IMR-90 (cell line): ENCODE measurements around the gene LEPR. TPM values are rescaled to one million over a fixed set of nuclear protein-coding genes. Genes with fewer than 3 reads are reported as not detected.

Experiments used
- ATAC-seq: fragments of 200-7000 bp; cut with Tn5 transposase; 2 replicates; pipeline ENCODE4 v1.9.1; 2020; ENCODE audit warnings: low read depth, mild to moderate bottlenecking, moderate library complexity
- BruUV-seq: library from RNA; stranded (reverse); fragments of 400-500 nt; replicated peaks from 2 replicates; lab custom pipeline; 2021; lab: Mats Ljungman, UMichigan
- CTCF ChIA-PET: fragments of 300-600 bp; formaldehyde crosslinking; extraction: SDS; loops from one replicate; lab custom pipeline; 2021; ENCODE audit warnings: antibody characterized with exemption; lab: Yijun Ruan, JAX
- POLR2A ChIA-PET: fragments of 300-600 bp; sonication (Branson Sonifier 250); formaldehyde crosslinking; loops from one replicate; lab custom pipeline; 2022; ENCODE audit warnings: antibody characterized with exemption; ENCODE audit not compliant: unreplicated experiment; lab: Charles Lee
- DNase-seq: peaks from one replicate; pipeline ENCODE4 v3.0.0; 2013
- H2AFZ ChIP-seq: replicated peaks from 2 replicates; pipeline ENCODE3; 2013; ENCODE audit warnings: low read length, mild to moderate bottlenecking; ENCODE audit not compliant: poor library complexity
- H2AK5ac ChIP-seq: 2 replicates; pipeline ENCODE4 v1.6.1; 2013; ENCODE audit warnings: low read depth, low read length, inconsistent platforms
- H2AK9ac ChIP-seq: replicated peaks from 2 replicates; pipeline ENCODE3; 2013; ENCODE audit warnings: mild to moderate bottlenecking, low read depth, low read length, moderate library complexity; ENCODE audit not compliant: poor library complexity
- H2BK120ac ChIP-seq: 2 replicates; pipeline ENCODE4 v1.6.1; 2013; ENCODE audit warnings: low read depth, low read length, inconsistent platforms
- H2BK15ac ChIP-seq: 3 replicates; pipeline ENCODE4 v1.6.1; 2013; ENCODE audit warnings: low read depth, low read length, inconsistent platforms
- H2BK20ac ChIP-seq: 2 replicates; pipeline ENCODE4 v1.6.1; 2013; ENCODE audit warnings: low read depth, mild to moderate bottlenecking, inconsistent platforms, low read length, moderate library complexity
- H2BK5ac ChIP-seq: 2 replicates; pipeline ENCODE4 v1.6.1; 2013; ENCODE audit warnings: mild to moderate bottlenecking, low read depth, low read length, inconsistent platforms; ENCODE audit not compliant: poor library complexity, severe bottlenecking
- H3K14ac ChIP-seq: replicated peaks from 2 replicates; pipeline ENCODE4 v1.6.1; 2013; ENCODE audit warnings: low read depth, low read length, inconsistent platforms
- H3K18ac ChIP-seq: 2 replicates; pipeline ENCODE4 v1.6.1; 2013; ENCODE audit warnings: low read depth, low read length, control low read depth
- H3K23ac ChIP-seq: 2 replicates; pipeline ENCODE4 v1.6.1; 2013; ENCODE audit warnings: low read depth, low read length, inconsistent platforms
- H3K27ac ChIP-seq: 2 replicates; pipeline ENCODE4 v1.5.1; 2013; ENCODE audit warnings: mild to moderate bottlenecking, control low read depth, low read length; ENCODE audit not compliant: insufficient read depth
- H3K27me3 ChIP-seq: 2 replicates; pipeline ENCODE4 v1.6.1; 2013; ENCODE audit warnings: low read length; ENCODE audit not compliant: control insufficient read depth, insufficient read depth
- H3K36me3 ChIP-seq: 2 replicates; pipeline ENCODE4 v1.6.1; 2013; ENCODE audit warnings: low read length, mixed read lengths; ENCODE audit not compliant: control insufficient read depth, insufficient read depth
- H3K4ac ChIP-seq: 2 replicates; pipeline ENCODE4 v1.6.1; 2013; ENCODE audit warnings: low read depth, low read length, inconsistent platforms
- H3K4me1 ChIP-seq: 2 replicates; pipeline ENCODE4 v1.6.1; 2013; ENCODE audit warnings: low read length, mixed read lengths; ENCODE audit not compliant: control insufficient read depth, insufficient read depth
- H3K4me2 ChIP-seq: 2 replicates; pipeline ENCODE4 v1.6.1; 2013; ENCODE audit warnings: low read depth, mild to moderate bottlenecking, control low read depth, low read length, moderate library complexity
- H3K4me3 ChIP-seq: 2 replicates; pipeline ENCODE4 v1.5.1; 2013; ENCODE audit warnings: low read depth, mild to moderate bottlenecking, control low read depth, low read length, moderate library complexity; ENCODE audit not compliant: insufficient read depth
- H3K56ac ChIP-seq: 2 replicates; pipeline ENCODE4 v1.6.1; 2013; ENCODE audit warnings: low read length, inconsistent platforms; ENCODE audit not compliant: insufficient read depth; ENCODE audit errors: extremely low read depth
- H3K79me1 ChIP-seq, 2 experiments: 2 replicates each; pipeline ENCODE4 v1.6.1; 2013; ENCODE audit warnings: low read length in 2 of 2, inconsistent platforms in 1 of 2, low read depth in 1 of 2
- H3K9ac ChIP-seq: 2 replicates; pipeline ENCODE4 v1.6.1; 2013; ENCODE audit warnings: low read depth, low read length, control low read depth
- H3K9me1 ChIP-seq: 2 replicates; pipeline ENCODE4 v1.6.1; 2013; ENCODE audit warnings: low read length, inconsistent platforms; ENCODE audit not compliant: insufficient read depth
- H3K9me3 ChIP-seq: 2 replicates; pipeline ENCODE4 v1.6.1; 2013; ENCODE audit warnings: low read length; ENCODE audit not compliant: control insufficient read depth, insufficient read depth
- H4K20me1 ChIP-seq: 2 replicates; pipeline ENCODE4 v1.6.1; 2013; ENCODE audit warnings: low read length, inconsistent platforms; ENCODE audit not compliant: insufficient read depth
- H4K5ac ChIP-seq: 2 replicates; pipeline ENCODE4 v1.6.1; 2013; ENCODE audit warnings: mild to moderate bottlenecking, low read depth, low read length, control low read depth
- H4K8ac ChIP-seq, 2 experiments: 2 replicates each; pipeline ENCODE4 v1.6.1; 2013; ENCODE audit warnings: low read depth in 2 of 2, low read length in 2 of 2, control low read depth in 1 of 2, inconsistent platforms in 1 of 2
- H4K91ac ChIP-seq: 2 replicates; pipeline ENCODE4 v1.6.1; 2013; ENCODE audit warnings: low read depth, low read length, inconsistent platforms; ENCODE audit not compliant: insufficient read depth
- BHLHE40 ChIP-seq: fragments of 150-350 bp; IDR thresholded peaks from 2 replicates; pipeline ENCODE4 v1.6.1; 2016; ENCODE audit warnings: mild to moderate bottlenecking, low read depth, low read length
- CEBPB ChIP-seq: IDR thresholded peaks from 2 replicates; pipeline ENCODE4 v1.6.1; 2012; ENCODE audit warnings: low read depth, low read length, improper control_type of control experiment
- CHD1 ChIP-seq: IDR thresholded peaks from 2 replicates; pipeline ENCODE4 v1.6.1; 2012; ENCODE audit warnings: low read depth, low read length, improper control_type of control experiment
- FOS ChIP-seq: fragments of 150-350 bp; IDR thresholded peaks from 2 replicates; pipeline ENCODE4 v1.6.1; 2016; ENCODE audit warnings: low read depth, low read length
- MAFK ChIP-seq: IDR thresholded peaks from 2 replicates; pipeline ENCODE4 v1.6.1; 2012; ENCODE audit warnings: low read depth, low read length, improper control_type of control experiment
- MAZ ChIP-seq: IDR thresholded peaks from 2 replicates; pipeline ENCODE4 v1.6.1; 2012; ENCODE audit warnings: low read depth, mild to moderate bottlenecking, low read length, improper control_type of control experiment, moderate library complexity, borderline replicate concordance
- MXI1 ChIP-seq: IDR thresholded peaks from 2 replicates; pipeline ENCODE4 v1.6.1; 2012; ENCODE audit warnings: low read depth, mild to moderate bottlenecking, low read length, moderate library complexity, borderline replicate concordance
- NFE2L2 ChIP-seq: fragments of 150-350 bp; IDR thresholded peaks from 2 replicates; pipeline ENCODE4 v1.6.1; 2016; ENCODE audit warnings: low read depth, mild to moderate bottlenecking, low read length
- POLR2A ChIP-seq: IDR thresholded peaks from 2 replicates; pipeline ENCODE4 v1.6.1; 2012; ENCODE audit warnings: mild to moderate bottlenecking, low read depth, low read length
- RAD21 ChIP-seq: IDR thresholded peaks from 2 replicates; pipeline ENCODE4 v1.6.1; 2012; ENCODE audit warnings: low read length, improper control_type of control experiment
- RCOR1 ChIP-seq: IDR thresholded peaks from 2 replicates; pipeline ENCODE4 v1.6.1; 2012; ENCODE audit warnings: mild to moderate bottlenecking, low read length, improper control_type of control experiment; ENCODE audit not compliant: insufficient replicate concordance
- RFX5 ChIP-seq: IDR thresholded peaks from 2 replicates; pipeline ENCODE4 v1.8.0; 2012; ENCODE audit warnings: low read depth, mild to moderate bottlenecking, low read length, moderate library complexity
- SMC3 ChIP-seq: fragments of 150-350 bp; IDR thresholded peaks from 2 replicates; pipeline ENCODE4 v1.6.1; 2016; ENCODE audit warnings: low read depth, mild to moderate bottlenecking, antibody characterized with exemption, low read length, moderate library complexity
- USF2 ChIP-seq: fragments of 150-350 bp; IDR thresholded peaks from 2 replicates; pipeline ENCODE4 v1.6.1; 2017; ENCODE audit warnings: mild to moderate bottlenecking, antibody characterized with exemption, low read length, low read depth
- WGBS, 2 experiments: methylation state at CpG; one replicate each; pipeline versions ENCODE4 v1.1.5 to v1.1.7; 2013; ENCODE audit warnings: missing lambda C conversion rate in 2 of 2; ENCODE audit not compliant: insufficient read length in 1 of 2; ENCODE audit errors: extremely low coverage in 2 of 2; 5-methylcytosine and 5-hydroxymethylcytosine counted together
- dilution Hi-C: fragments of 300-500 bp; cut with HindIII; formaldehyde crosslinking; loops from one replicate; pipeline ENCODE4 v1.14.3; 2018; ENCODE audit warnings: low sequenced_read_pairs; ENCODE audit not compliant: unreplicated experiment
- in situ Hi-C: fragments of 300-500 bp; cut with MboI; formaldehyde crosslinking; loops from 3 replicates; pipeline ENCODE4 v1.14.3; 2019; ENCODE audit warnings: low sequenced_read_pairs, inconsistent platforms, mixed read lengths
- intact Hi-C: fragments of 100-400 bp; cut with micrococcal nuclease; formaldehyde crosslinking; loops from 2 replicates; pipeline ENCODE4 v1.10.0; 2022
- polyA plus RNA-seq, 3 experiments: library from polyadenylated mRNA; depleted of rRNA; stranded (reverse); fragments of >200 nt; gene quantifications; 2 replicates each; pipeline ENCODE4 v1.2.3, GENCODE V29; 2012; ENCODE audit warnings: low replicate concordance in 1 of 3
- total RNA-seq: library from RNA; depleted of rRNA; stranded (reverse); fragments of >200 nt; gene quantifications from 2 replicates; pipeline ENCODE4 v1.2.3, GENCODE V29; 2012
- TF ChIP-seq, protein P1 (sequence below): conservative IDR thresholded peaks from 2 replicates; pipeline ENCODE4 v1.5.1; 2012; ENCODE audit warnings: mild to moderate bottlenecking, low read depth, low read length, improper control_type of control experiment
- TF ChIP-seq, protein P2 (sequence below): fragments of 150-350 bp; IDR thresholded peaks from 2 replicates; pipeline ENCODE4 v1.6.1; 2016; ENCODE audit warnings: low read depth, mild to moderate bottlenecking, low read length, moderate library complexity, borderline replicate concordance

Gene LEPR
- total and polyA plus RNA-seq, 2 of the 4 experiments (the other 2 are of a cell fraction) = 2.1 to 8.8 TPM

DNA sequence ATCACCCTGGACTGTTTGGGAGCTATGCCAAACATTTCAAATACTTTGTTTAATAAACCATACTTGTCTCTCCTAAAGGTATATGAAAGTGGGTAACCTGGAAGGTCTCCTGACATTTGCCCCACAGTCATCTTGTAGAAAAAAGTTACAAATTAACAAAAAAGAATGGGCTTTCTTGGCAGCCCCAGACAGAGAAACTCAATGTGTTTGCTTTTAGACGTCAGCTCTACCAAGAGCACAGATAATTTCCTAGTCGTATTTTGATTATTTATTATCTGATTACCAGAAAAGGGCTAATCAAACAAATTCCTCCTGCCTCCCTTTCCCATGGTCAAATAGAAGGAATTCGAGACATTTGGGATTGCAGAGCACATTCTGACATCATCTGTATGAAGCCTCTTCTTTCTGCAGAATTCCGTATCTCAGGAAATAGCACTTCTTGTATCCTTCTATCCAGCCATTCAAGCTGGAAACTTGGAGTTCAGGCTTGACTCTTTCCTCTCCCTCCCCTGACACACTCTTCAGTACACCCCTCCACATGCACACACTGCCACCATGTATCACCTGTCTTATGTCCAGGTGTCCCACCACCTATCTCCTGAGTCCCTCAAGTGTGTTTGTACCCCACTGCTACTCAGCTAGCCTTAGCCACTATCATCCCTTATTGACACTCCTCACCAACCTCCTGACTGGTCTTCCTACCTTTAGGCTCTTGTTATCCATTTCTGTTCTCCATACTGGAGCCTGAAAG lies 42.8 kb upstream of the LEPR start:
- DNase-seq (no peak), ATAC-seq (no peak)
- H4K8ac ChIP-seq = no peak overlapping the region
- no peak overlapping the region for H3K4ac ChIP-seq
- no peak overlapping the region for H3K14ac ChIP-seq
- H2AK9ac ChIP-seq = no peak overlapping the region
- H3K23ac ChIP-seq = no peak overlapping the region
- H3K9me3 ChIP-seq = no peaks in the 10 kb centered on the region
- intact Hi-C loops (no loop called here), dilution Hi-C loops (no loop called here), in situ Hi-C loops (no loop called here)
- H3K79me1 ChIP-seq = no peaks in the 10 kb centered on the region
- no peak overlapping the region for H2AK5ac ChIP-seq
- TF ChIP-seq, protein P1, sequence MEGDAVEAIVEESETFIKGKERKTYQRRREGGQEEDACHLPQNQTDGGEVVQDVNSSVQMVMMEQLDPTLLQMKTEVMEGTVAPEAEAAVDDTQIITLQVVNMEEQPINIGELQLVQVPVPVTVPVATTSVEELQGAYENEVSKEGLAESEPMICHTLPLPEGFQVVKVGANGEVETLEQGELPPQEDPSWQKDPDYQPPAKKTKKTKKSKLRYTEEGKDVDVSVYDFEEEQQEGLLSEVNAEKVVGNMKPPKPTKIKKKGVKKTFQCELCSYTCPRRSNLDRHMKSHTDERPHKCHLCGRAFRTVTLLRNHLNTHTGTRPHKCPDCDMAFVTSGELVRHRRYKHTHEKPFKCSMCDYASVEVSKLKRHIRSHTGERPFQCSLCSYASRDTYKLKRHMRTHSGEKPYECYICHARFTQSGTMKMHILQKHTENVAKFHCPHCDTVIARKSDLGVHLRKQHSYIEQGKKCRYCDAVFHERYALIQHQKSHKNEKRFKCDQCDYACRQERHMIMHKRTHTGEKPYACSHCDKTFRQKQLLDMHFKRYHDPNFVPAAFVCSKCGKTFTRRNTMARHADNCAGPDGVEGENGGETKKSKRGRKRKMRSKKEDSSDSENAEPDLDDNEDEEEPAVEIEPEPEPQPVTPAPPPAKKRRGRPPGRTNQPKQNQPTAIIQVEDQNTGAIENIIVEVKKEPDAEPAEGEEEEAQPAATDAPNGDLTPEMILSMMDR = no peak
- TF ChIP-seq BHLHE40 = no peak
- TF ChIP-seq POLR2A = no peak
- TF ChIP-seq RFX5 = no peak
- TF ChIP-seq MAZ = no peak
- TF ChIP-seq MAFK = no peak
- TF ChIP-seq, protein P2, sequence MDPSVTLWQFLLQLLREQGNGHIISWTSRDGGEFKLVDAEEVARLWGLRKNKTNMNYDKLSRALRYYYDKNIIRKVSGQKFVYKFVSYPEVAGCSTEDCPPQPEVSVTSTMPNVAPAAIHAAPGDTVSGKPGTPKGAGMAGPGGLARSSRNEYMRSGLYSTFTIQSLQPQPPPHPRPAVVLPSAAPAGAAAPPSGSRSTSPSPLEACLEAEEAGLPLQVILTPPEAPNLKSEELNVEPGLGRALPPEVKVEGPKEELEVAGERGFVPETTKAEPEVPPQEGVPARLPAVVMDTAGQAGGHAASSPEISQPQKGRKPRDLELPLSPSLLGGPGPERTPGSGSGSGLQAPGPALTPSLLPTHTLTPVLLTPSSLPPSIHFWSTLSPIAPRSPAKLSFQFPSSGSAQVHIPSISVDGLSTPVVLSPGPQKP = no peak
- TF ChIP-seq SMC3 = no peak
- no peak for TF ChIP-seq CEBPB
- TF ChIP-seq MXI1 = no peak
- TF ChIP-seq FOS = no peak
- no peak for TF ChIP-seq CHD1
- TF ChIP-seq RCOR1 = no peak
- TF ChIP-seq RAD21 = no peak
- TF ChIP-seq NFE2L2 = no peak
- no peak for TF ChIP-seq USF2
- POLR2A ChIA-PET = no interaction called here
- H3K27ac ChIP-seq = no peak overlapping the region
- no peaks in the 10 kb centered on the region for H4K20me1 ChIP-seq
- H3K4me2 ChIP-seq = no peak overlapping the region
- H3K9ac ChIP-seq = no peak overlapping the region
- WGBS, 2 experiments = 11% methylated on average over 2 of the region's 4 CpGs; no CpG with 5 or more reads in 1 of the 2 experiments
- H3K36me3 ChIP-seq = no peaks in the 10 kb centered on the region
- H3K18ac ChIP-seq = no peak overlapping the region
- CTCF ChIA-PET = interaction anchor here (0.6 kb wide), 1 partner anchor 16 kb away, joined by 3 read pairs; no protein-coding TSS in a partner anchor
- BruUV-seq = no TSS peak
- H2BK5ac ChIP-seq = no peak overlapping the region
- H3K4me1 ChIP-seq = no peaks in the 10 kb centered on the region
- no peak overlapping the region for H3K4me3 ChIP-seq
- H2BK20ac ChIP-seq = no peak overlapping the region
- H3K27me3 ChIP-seq = no peaks in the 10 kb centered on the region
- no peak overlapping the region for H2BK120ac ChIP-seq
- H4K91ac ChIP-seq = no peak overlapping the region
- H3K9me1 ChIP-seq = no peaks in the 10 kb centered on the region
- H2BK15ac ChIP-seq = no peak overlapping the region
- no peak overlapping the region for H3K56ac ChIP-seq
- no peak overlapping the region for H4K5ac ChIP-seq
- H2AFZ ChIP-seq = no peak overlapping the region
